Stimulated activated CD8-positive, alpha-beta memory T cell treated with anti-CD3 and anti-CD28 coated beads, Interleukin-15, amount 100 ng/mL, for 48 hours (primary cell): ENCODE results near the gene C16orf74.

Experiments used
- DNase-seq, 2 donors: peaks; one replicate each; pipeline ENCODE4 v3.0.0-alpha.2; 2020; ENCODE audit warnings: low read depth in 2 of 2

Gene C16orf74

GRCh38 chr16:85750827-85751697, at the start of gene C16orf74:
TSS of gene C16orf74 (minus strand) at chr16:85751096. CDS start at chr16:85735217, 15,879 bp downstream.
- peak in 1 of 2 donors; percentile 8 for DNase-seq

- DNase-seq, result peak in 1 of 2 donors; percentile 5
Measured at GRCh38 chr16:85800321-85800669, 49.4 kb upstream of the C16orf74 start.

- DNase-seq, result peak; percentile 91 to 93
Measured at GRCh38 chr16:85799497-85800320, 48.8 kb upstream of the C16orf74 start, which contains the start of the genes COX4I1 and EMC8. TSS of gene COX4I1 (plus strand) at chr16:85799695. CDS start at chr16:85801206, 1,511 bp downstream. TSS of gene EMC8 (minus strand) at chr16:85799544. CDS start at chr16:85799295, 249 bp downstream.

- DNase-seq, result peak; percentile 20 to 21
Measured at GRCh38 chr16:85798901-85799496, 48.1 kb upstream of the C16orf74 start.

- no peak for DNase-seq
Measured at GRCh38 chr16:85798283-85798776, 47.4 kb upstream of the C16orf74 start.

GRCh38 chr16:85796599-85796998, 45.7 kb upstream of the C16orf74 start:
- DNase-seq, result no peak

- no peak for DNase-seq
Measured at GRCh38 chr16:85796152-85796551, 45.3 kb upstream of the C16orf74 start.

- no peak for DNase-seq
Measured at GRCh38 chr16:85794696-85795095, 43.8 kb upstream of the C16orf74 start.

GRCh38 chr16:85793662-85794298, 42.9 kb upstream of the C16orf74 start:
- DNase-seq, result no peak

- DNase-seq, result no peak
Measured at GRCh38 chr16:85789773-85790172, 38.9 kb upstream of the C16orf74 start.

- DNase-seq, result no peak
Measured at GRCh38 chr16:85788819-85789218, 37.9 kb upstream of the C16orf74 start.

GRCh38 chr16:85785927-85786326, 35.0 kb upstream of the C16orf74 start:
- DNase-seq, result no peak

GRCh38 chr16:85784813-85785212, 33.9 kb upstream of the C16orf74 start:
- no peak for DNase-seq

- DNase-seq, result no peak
Measured at GRCh38 chr16:85783441-85783840, 32.5 kb upstream of the C16orf74 start.

GRCh38 chr16:85782451-85782850, 31.6 kb upstream of the C16orf74 start:
- no peak for DNase-seq

GRCh38 chr16:85781695-85782370, 30.9 kb upstream of the C16orf74 start:
- DNase-seq, result no peak

GRCh38 chr16:85781156-85781555, 30.3 kb upstream of the C16orf74 start:
- no peak for DNase-seq

GRCh38 chr16:85780281-85780680, 29.4 kb upstream of the C16orf74 start:
- no peak for DNase-seq

- DNase-seq, result peak in 1 of 2 donors; percentile 52
Measured at GRCh38 chr16:85778873-85779272, 28.0 kb upstream of the C16orf74 start.

- DNase-seq, result no peak
Measured at GRCh38 chr16:85777583-85778310, 26.9 kb upstream of the C16orf74 start.
